Activated T-cell treated with anti-CD3 and anti-CD28 coated beads for 1 hour (primary cell): ENCODE results near the gene CLBA1.

Experiments
- DNase-seq: peaks from one replicate; pipeline ENCODE4 v3.0.0-alpha.2; 2020; ENCODE audit warnings: low read depth

The CLBA1 gene

DNA sequence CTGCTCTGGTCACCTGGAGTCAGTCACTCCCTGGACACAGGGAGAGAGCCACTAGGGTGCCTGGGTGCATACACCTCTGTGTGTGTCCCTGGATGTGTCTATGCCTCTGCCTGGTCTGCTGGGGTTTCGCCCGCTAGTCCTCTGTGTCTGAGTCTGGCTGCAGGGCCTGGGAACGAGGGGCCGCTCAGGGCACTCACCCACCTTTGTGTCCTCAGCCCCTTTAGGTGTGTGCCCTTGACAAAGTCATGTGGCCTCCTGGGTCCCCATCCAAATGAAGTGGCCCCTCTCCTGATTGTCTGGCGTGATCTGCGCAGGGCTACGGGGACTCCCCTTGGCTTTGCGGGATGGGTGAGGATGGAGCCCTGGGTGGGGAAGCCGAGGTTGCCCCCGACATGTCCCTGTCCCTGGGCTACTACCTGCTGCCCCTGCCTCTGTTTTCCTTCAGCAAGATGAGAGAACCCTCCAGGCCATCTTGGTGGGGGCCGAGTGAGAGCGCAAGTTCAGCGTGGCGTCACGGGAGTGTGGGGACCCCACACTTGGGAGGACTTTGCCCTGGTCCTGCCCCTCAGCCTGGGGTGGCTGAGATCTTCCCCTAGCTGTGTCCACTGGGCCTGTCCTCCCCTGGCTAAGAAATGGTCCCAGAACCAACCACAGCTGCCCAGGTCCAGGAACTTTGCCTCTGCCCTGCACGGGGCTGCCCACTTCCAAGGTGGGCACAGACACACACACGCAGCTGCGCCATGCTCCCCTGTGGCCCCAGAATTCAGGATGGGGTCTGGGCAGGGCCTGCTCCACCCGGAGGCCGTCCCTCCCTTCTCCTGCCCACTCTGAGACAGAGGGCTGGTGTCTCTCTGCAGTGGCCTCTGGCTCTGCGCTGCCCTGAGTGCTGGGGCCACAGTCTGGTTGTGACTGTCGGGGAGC is 4.7 kb upstream of the CLBA1 start:
- no peak for DNase-seq

- DNase-seq = no peak
Measured at GRCh38 chr14:104981699-104982541, 3.7 kb upstream of the CLBA1 start.

DNA sequence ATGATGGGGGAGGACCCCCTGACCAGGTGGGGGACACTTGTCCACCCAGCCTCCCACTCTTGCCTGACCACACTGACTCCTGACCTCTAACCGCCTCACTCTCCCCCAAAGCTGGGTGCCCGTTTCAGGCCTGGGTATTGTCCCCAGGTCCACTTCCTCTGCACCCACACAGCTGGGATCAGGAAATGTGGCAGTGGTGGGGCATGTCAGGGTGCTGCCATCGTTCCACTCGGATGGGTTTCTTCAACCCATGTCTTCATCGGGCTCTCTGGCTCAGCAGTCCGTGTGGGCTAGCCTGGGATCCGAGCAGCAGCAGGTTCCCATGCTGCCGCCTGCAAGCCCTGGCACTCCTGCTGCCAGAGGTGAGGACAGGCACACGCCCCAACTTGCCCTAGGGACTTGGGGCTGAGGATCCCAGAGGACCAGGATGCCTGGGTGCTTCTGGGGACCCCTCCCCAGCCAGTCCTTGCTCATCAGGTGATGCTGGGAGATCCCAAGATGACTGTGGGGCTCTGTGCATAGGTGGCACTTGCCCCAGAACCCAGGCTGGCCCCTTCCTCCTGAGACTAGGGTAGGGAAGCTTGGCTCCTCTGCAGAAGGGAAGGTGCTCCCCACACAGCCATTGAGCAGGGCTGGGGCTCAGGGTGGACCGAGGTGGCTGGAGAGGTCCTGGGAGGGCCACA is 2.9 kb upstream of the CLBA1 start:
- no peak for DNase-seq

DNA sequence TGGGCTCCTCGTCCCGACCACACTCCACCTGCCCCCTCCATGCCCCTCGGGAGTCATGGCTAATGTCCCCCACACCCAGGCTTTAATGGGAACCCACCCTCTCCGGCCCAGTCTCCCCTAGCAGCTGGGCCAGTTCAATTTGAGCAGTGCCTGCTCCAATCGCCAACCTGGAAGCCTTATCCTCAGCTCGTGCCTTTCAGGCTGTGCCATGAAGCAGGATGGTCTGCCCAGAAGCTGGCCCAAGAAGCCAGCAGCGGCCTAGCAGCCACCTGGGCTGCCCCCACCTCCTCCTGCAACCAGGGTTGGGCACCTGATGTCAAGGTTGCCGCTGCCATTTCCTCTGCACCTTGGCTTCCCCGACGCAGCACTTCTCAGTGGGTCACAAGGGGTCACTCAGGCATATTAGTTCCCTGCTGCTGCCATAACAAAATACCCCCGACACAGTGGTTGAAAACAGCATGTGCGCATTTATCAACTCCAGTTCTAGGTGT is 2.3 kb upstream of the CLBA1 start:
- DNase-seq = no peak

GRCh38 chr14:104984056-104984894 is 1.3 kb upstream of the CLBA1 start:
- no peak for DNase-seq

- DNase-seq = no peak
Measured at GRCh38 chr14:104986487-104987164, 1.0 kb downstream of the CLBA1 start.

DNA sequence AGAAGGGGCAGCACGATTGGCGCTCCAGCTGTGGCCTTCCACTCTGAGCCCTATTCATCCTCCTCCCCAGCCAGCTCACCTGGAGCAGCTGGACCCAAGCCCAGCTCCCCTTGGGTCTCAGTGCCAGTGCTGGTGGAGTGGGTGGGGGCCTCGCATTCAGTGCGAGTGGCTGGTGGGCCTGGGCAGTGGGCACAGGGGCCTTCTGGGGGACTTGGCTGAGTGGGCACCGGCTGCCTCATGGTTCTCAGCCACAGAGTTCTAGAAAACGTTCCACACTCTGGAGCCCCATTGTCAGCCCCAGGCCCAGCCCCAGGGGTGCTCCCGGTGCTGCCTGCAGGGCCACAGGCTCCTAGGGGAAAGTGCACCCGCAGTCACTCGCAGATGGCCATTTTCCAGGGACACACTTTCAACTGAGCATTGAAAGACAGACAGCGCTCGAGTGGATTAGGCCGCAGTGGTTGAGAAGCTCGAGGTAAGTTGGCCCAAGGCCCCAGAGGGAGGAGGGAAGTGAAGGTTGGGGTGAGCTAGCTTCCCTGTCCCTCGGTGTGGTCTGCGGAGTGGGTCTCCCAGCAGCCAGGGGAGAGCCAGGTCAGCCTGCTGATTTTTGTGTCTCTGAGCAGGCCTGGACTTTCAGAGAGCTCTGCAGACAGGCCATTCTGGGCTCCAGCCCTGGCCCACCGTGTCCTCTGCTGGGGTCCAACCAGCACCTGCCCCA is 3.8 kb downstream of the CLBA1 start:
- no peak for DNase-seq

DNA sequence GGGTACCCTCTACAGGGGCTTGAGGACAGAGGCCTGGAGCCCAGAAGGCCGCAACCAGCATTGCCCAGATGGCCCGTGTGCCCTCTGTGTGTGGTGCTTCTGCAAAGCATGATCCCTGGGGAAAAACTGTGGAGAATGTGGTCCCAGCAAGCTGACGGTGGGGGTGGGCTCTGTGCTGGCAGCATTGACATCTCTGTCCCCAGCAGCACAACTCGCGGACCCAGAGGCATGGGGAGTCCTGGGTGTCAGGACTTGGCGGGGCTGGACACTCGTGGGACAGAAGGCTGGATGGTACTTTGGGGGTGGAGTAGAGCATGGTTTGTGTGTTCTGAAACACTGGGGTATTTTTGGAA is 4.3 kb downstream of the CLBA1 start:
- no peak for DNase-seq

- DNase-seq = no peak
Measured at GRCh38 chr14:104991896-104992230, 6.3 kb downstream of the CLBA1 start.

DNA sequence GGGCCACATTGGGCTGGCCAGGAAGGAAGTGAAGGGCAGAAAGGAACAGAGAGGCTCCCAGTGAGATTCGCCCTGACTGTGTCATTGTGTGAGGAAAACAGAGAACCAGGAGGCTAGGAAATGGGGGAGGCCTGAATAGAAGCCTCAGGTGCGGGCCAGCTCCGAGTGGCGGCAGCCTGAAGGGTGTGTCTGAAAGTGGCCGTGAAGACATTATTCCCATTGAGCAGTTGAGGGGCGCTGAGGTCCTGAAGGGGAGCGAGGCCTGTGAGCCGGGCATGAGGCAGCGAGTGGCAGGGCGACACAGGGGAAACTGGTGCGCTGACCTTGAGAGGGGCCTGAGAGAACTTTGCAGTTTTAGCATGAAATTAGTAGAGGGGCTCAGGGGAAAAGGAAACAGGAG is 6.9 kb downstream of the CLBA1 start:
- no peak for DNase-seq

DNA sequence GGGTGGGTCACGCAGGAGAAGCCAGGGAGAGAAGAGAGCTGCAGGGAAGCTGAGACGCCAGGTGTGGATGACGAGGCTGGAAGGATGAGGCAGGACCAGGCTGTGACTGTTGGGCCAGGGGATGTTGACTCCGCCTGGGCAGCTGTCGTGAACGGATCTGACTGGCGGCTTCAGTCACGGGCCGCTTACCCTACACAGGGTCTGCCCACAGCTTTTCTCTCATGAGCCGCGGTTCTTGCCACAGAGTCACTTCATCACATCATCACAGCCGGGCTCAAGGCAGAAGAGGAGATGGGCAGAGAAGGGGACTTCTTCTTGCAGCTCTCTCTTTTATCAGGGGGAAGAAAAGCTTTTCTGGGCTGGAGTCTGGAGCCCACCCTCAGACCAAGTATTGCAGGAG is 7.7 kb downstream of the CLBA1 start:
- no peak for DNase-seq

DNA sequence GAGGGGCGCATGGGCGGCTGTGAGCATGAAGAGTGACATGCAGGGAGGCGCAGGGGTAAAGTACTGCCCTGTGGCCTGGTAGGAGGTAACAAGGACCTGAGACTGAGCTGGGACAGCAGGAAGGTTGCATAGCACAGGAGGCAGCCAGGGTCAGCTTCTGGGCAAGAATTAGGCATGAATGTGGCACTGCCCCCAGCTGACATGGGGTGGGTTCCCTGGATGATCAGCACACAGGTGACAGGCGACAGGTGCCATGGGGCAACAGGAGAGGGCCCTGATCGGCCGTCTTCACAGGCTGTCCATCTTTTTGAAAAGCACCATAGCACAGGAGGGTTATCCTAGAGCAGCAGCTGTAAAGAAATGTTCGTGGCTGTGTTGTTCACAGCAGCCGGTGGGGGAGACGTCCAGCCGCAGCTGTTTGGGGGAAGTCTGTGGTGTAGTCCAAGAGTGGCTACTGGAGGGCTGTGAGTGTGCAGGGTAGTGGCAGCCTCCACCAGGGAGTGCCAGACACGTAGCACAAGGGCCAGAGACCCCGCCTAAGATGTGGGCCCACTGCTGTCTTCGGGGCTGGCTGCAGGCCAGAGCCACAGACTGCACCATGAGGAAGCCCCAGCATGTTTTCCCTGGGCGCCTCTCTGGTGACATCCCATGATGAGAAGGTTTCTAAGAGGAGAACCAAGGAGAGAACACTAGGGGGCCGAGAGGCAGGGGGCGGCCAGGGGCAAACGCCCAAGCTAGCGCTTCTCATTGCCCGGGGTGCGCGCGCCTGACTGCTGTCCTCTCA is 8.4 kb downstream of the CLBA1 start:
- no peak for DNase-seq

DNA sequence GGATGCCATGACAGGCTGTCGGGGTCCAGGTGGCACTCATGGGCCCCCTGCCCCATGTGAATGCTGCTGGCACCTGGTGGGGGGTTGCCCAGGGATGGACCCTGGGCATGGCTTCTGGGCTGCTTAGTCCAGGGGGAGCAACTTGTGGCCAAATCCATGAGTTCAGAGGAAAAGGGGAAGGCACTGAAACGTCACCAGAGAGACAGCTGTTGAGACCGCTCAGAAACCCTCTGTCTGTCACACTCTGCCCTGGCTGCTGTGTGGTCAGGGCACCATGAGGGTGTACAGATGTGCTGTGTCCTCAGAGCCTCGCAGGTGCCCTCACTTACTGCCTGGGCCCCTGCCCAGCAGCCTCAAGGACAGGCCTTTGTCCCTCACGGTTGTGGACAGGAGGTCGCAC is 9.4 kb downstream of the CLBA1 start:
- no peak for DNase-seq

DNA sequence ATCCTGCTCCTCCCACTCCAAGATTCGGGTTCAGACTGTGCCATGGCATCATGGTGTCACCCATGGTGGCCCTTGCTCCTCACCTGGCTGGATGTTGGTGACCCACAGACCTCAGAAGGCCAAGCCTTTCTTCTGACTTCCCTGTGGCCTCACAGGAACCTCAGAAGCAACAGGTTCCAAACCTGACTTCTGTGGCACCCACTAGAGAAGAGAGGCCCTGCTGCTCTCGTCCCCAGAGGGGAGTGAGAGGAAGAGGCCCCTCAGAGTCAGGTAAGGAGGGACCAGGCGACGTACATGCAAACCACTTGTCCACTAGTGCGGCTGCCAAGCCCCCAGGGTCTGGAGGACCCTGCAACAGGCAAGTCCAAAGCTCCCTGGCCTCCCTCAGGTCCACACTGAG is 10.4 kb downstream of the CLBA1 start:
- no peak for DNase-seq

- DNase-seq = no peak
Measured at GRCh38 chr14:104996483-104996882, 10.9 kb downstream of the CLBA1 start.

DNA sequence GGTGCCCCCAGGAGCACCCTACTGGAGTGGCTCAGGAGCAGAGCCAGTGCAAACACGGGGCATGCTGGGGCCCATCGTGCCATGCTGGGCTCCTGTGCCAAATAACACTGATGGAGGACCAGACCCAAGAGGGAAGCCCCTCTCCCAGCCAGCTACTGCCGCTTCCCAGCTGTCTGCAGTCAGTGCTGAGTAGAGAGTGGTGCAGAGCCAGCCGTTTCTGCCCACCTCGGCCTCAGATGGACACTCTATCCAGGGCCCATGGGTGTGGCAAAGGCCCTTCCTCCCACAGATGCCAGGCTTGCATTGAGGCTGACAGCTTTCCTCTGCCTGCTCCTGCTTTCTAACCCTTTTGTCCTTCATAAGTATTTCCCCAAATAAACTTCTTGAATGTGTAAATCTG is 13.2 kb downstream of the CLBA1 start:
- no peak for DNase-seq

- DNase-seq = no peak
Measured at GRCh38 chr14:104999361-104999760, 13.8 kb downstream of the CLBA1 start.

- DNase-seq = no peak
Measured at GRCh38 chr14:105005329-105005928, 19.8 kb downstream of the CLBA1 start.
